IMR-90 (cell line): Measurements from ENCODE around the gene BSND.
A peak's percentile ranks its signal among the peaks of the same experiment; 100 is the strongest.

Source experiments
- CEBPB ChIP-seq: IDR thresholded peaks from 2 replicates; pipeline ENCODE4 v1.6.1; 2012; ENCODE audit warnings: low read depth, low read length, improper control_type of control experiment
- CHD1 ChIP-seq: IDR thresholded peaks from 2 replicates; pipeline ENCODE4 v1.6.1; 2012; ENCODE audit warnings: low read depth, low read length, improper control_type of control experiment
- FOS ChIP-seq: fragments of 150-350 bp; IDR thresholded peaks from 2 replicates; pipeline ENCODE4 v1.6.1; 2016; ENCODE audit warnings: low read depth, low read length
- MXI1 ChIP-seq: IDR thresholded peaks from 2 replicates; pipeline ENCODE4 v1.6.1; 2012; ENCODE audit warnings: low read depth, mild to moderate bottlenecking, low read length, moderate library complexity, borderline replicate concordance
- POLR2A ChIP-seq: IDR thresholded peaks from 2 replicates; pipeline ENCODE4 v1.6.1; 2012; ENCODE audit warnings: mild to moderate bottlenecking, low read depth, low read length
- RAD21 ChIP-seq: IDR thresholded peaks from 2 replicates; pipeline ENCODE4 v1.6.1; 2012; ENCODE audit warnings: low read length, improper control_type of control experiment
- RFX5 ChIP-seq: IDR thresholded peaks from 2 replicates; pipeline ENCODE4 v1.8.0; 2012; ENCODE audit warnings: low read depth, mild to moderate bottlenecking, low read length, moderate library complexity
- SMC3 ChIP-seq: fragments of 150-350 bp; IDR thresholded peaks from 2 replicates; pipeline ENCODE4 v1.6.1; 2016; ENCODE audit warnings: low read depth, mild to moderate bottlenecking, antibody characterized with exemption, low read length, moderate library complexity
- TF ChIP-seq, protein P1 (sequence below): conservative IDR thresholded peaks from 2 replicates; pipeline ENCODE4 v1.5.1; 2012; ENCODE audit warnings: mild to moderate bottlenecking, low read depth, low read length, improper control_type of control experiment

DNA sequence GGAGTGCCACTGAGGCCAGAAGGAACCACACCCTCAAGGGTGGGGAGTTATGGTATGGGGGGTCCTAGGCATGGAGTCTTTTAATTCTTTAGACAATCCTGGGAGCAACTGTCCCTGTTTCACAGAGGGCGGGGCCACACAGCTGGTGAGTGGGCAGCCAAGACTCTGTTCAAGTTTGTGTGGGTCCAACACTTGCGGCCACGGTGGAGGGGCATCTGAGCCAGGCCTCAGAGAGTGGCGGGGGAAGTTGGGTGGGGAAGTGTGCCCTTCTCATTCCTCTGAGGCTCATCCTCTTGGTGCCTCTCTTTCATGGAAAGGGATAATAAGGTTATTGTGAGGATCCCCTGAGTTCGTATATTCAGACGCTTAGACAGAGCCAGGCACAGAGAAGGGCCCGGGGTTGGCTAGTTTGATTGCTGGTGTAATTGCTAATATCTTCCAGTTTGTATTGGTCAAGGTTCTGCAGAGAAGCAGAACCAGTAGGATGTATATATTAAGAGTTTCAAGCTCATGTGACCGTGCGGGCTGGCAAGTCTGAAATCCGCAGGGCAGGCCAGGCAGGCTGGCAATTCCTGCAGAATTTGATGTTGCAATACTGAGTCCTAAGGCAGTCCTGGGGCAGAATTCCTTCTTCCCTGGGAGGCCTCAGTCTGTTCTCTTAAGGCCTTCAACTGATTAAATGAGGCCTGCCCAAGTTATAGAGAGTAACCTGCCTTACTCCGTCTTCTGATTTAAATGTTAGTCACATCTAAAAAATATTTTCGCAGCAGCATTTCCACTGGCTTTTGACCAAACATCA, 56.5 kb downstream of the BSND start:
- TF ChIP-seq, protein P1, sequence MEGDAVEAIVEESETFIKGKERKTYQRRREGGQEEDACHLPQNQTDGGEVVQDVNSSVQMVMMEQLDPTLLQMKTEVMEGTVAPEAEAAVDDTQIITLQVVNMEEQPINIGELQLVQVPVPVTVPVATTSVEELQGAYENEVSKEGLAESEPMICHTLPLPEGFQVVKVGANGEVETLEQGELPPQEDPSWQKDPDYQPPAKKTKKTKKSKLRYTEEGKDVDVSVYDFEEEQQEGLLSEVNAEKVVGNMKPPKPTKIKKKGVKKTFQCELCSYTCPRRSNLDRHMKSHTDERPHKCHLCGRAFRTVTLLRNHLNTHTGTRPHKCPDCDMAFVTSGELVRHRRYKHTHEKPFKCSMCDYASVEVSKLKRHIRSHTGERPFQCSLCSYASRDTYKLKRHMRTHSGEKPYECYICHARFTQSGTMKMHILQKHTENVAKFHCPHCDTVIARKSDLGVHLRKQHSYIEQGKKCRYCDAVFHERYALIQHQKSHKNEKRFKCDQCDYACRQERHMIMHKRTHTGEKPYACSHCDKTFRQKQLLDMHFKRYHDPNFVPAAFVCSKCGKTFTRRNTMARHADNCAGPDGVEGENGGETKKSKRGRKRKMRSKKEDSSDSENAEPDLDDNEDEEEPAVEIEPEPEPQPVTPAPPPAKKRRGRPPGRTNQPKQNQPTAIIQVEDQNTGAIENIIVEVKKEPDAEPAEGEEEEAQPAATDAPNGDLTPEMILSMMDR = no peak
- TF ChIP-seq MXI1 (no peak), POLR2A (no peak), RAD21 (no peak), CHD1 (no peak), RFX5 (no peak), CEBPB (peak; percentile 57; the same call in 1 of the 2 replicates), FOS (no peak), SMC3 (no peak)
